CD4-positive, alpha-beta T cell treated with Interleukin-6 at 100 ng/mL for 8 hours (primary cell): Measurements from ENCODE around the gene GM2A.
A peak's percentile ranks its signal among the peaks of the same experiment; 100 is the strongest.
"Not testable (repeated sequence)": the region's sequence is repeated elsewhere in the genome, so short reads cannot be mapped to it uniquely, and the experiment has no call there.

Source experiments
- DNase-seq: peaks from one replicate; pipeline ENCODE4 v3.0.0-alpha.2; 2020; ENCODE audit warnings: mixed read lengths, low spot score

GM2A gene

GRCh38 chr5:151227918-151228447 is 25.0 kb upstream of the GM2A start:
- no peak for DNase-seq

- no peak for DNase-seq
Measured at GRCh38 chr5:151228986-151229385, 24.0 kb upstream of the GM2A start.

- no peak for DNase-seq
Measured at GRCh38 chr5:151230048-151230680, 22.8 kb upstream of the GM2A start.

GRCh38 chr5:151231359-151231758 is 21.6 kb upstream of the GM2A start:
- DNase-seq = no peak

GRCh38 chr5:151233616-151234085 is 19.3 kb upstream of the GM2A start:
- DNase-seq = no peak

- peak; percentile 41 for DNase-seq
Measured at GRCh38 chr5:151234476-151235238, 18.3 kb upstream of the GM2A start.

GRCh38 chr5:151235239-151235571 is 17.8 kb upstream of the GM2A start:
- not testable (repeated sequence) for DNase-seq

- no peak for DNase-seq
Measured at GRCh38 chr5:151236888-151237287, 16.1 kb upstream of the GM2A start.

GRCh38 chr5:151237685-151238084 is 15.3 kb upstream of the GM2A start:
- no peak for DNase-seq

GRCh38 chr5:151238303-151238741 is 14.7 kb upstream of the GM2A start:
- DNase-seq = no peak

- peak; percentile 58 for DNase-seq
Measured at GRCh38 chr5:151239237-151239861, 13.6 kb upstream of the GM2A start.

- not testable (repeated sequence) for DNase-seq
Measured at GRCh38 chr5:151240268-151240835, 12.6 kb upstream of the GM2A start.

- no peak for DNase-seq
Measured at GRCh38 chr5:151240924-151241635, 11.9 kb upstream of the GM2A start.

GRCh38 chr5:151243127-151243526 is 9.9 kb upstream of the GM2A start:
- DNase-seq = no peak

- no peak for DNase-seq
Measured at GRCh38 chr5:151243564-151243963, 9.4 kb upstream of the GM2A start.

- DNase-seq = no peak
Measured at GRCh38 chr5:151244206-151244605, 8.8 kb upstream of the GM2A start.

GRCh38 chr5:151245680-151246219 is 7.2 kb upstream of the GM2A start:
- no peak for DNase-seq

GRCh38 chr5:151248651-151249050 is 4.3 kb upstream of the GM2A start:
- DNase-seq = no peak

GRCh38 chr5:151249281-151249680 is 3.7 kb upstream of the GM2A start:
- no peak for DNase-seq

GRCh38 chr5:151250346-151251000 is 2.5 kb upstream of the GM2A start:
- no peak for DNase-seq

- peak; percentile 23 for DNase-seq
Measured at GRCh38 chr5:151251001-151251551, 1.9 kb upstream of the GM2A start.
